ENCODE results near the gene PDE4D.

Gene PDE4D

GRCh38 chr5:59356813-59357380, 536.6 kb downstream of the PDE4D start:
- peak; percentile 47 for TF ChIP-seq FOXP2 (optimal IDR thresholded peaks at IDR 0.05; ENCODE audit: borderline replicate concordance, extremely low read depth, extremely low read length, insufficient read depth)
- no peak for TF ChIP-seq REST (IDR thresholded peaks at IDR 0.05; ENCODE audit: insufficient read depth in 1 of 2, low read depth in 2 of 2, low read length in 2 of 2)

GRCh38 chr5:59354811-59355210, 538.7 kb downstream of the PDE4D start:
- TF ChIP-seq REST (IDR thresholded peaks at IDR 0.05; ENCODE audit: insufficient read depth in 1 of 2, low read depth in 2 of 2, low read length in 2 of 2) (no peak), FOXP2 (optimal IDR thresholded peaks at IDR 0.05; ENCODE audit: borderline replicate concordance, extremely low read depth, extremely low read length, insufficient read depth) (no peak), POLR2AphosphoS5 (IDR thresholded peaks at IDR 0.05; ENCODE audit: low read depth, low read length) (no peak), SIN3A (IDR thresholded peaks at IDR 0.05; ENCODE audit: borderline replicate concordance, insufficient read depth, low read length) (no peak), TAF1 (IDR thresholded peaks at IDR 0.05; ENCODE audit: borderline replicate concordance, insufficient read depth, low read length) (no peak)

- TF ChIP-seq POLR2AphosphoS5 (IDR thresholded peaks at IDR 0.05; ENCODE audit: low read depth, low read length) = no peak
- TF ChIP-seq TAF1 (IDR thresholded peaks at IDR 0.05; ENCODE audit: borderline replicate concordance, insufficient read depth, low read length) = no peak
- no peak for TF ChIP-seq SIN3A (IDR thresholded peaks at IDR 0.05; ENCODE audit: borderline replicate concordance, insufficient read depth, low read length)
- TF ChIP-seq FOXP2 (optimal IDR thresholded peaks at IDR 0.05; ENCODE audit: borderline replicate concordance, extremely low read depth, extremely low read length, insufficient read depth) = no peak
- no peak for TF ChIP-seq REST (IDR thresholded peaks at IDR 0.05; ENCODE audit: insufficient read depth in 1 of 2, low read depth in 2 of 2, low read length in 2 of 2)
These were observed 539.3 kb downstream of the PDE4D start for GRCh38 chr5:59354274-59354673.

- TF ChIP-seq TAF1 (IDR thresholded peaks at IDR 0.05; ENCODE audit: borderline replicate concordance, insufficient read depth, low read length) (no peak), SIN3A (IDR thresholded peaks at IDR 0.05; ENCODE audit: borderline replicate concordance, insufficient read depth, low read length) (no peak), POLR2AphosphoS5 (IDR thresholded peaks at IDR 0.05; ENCODE audit: low read depth, low read length) (no peak), REST (IDR thresholded peaks at IDR 0.05; ENCODE audit: insufficient read depth in 1 of 2, low read depth in 2 of 2, low read length in 2 of 2) (no peak), FOXP2 (optimal IDR thresholded peaks at IDR 0.05; ENCODE audit: borderline replicate concordance, extremely low read depth, extremely low read length, insufficient read depth) (no peak)
These were observed 542.3 kb downstream of the PDE4D start for GRCh38 chr5:59351076-59351794.
